ENCODE results near the gene PIGT.
A peak's percentile ranks its signal among the peaks of the same experiment; 100 is the strongest.

The PIGT gene

GRCh38 chr20:45370571-45371160 is 45.3 kb upstream of the PIGT start:
- Histone ChIP-seq H3K4me1 (ENCODE audit: control insufficient read depth in 1 of 2, insufficient read depth in 1 of 2, low read depth in 1 of 2, low read length in 1 of 2) (peaks cover 38 to 41% of the 10 kb centered on the region in 2 experiments), H3K4me3 (ENCODE audit: low read depth in 1 of 2, low read length in 1 of 2) (no peak overlapping the region), H3K27ac (no peak overlapping the region), H3K9me3 (no peaks in the 10 kb centered on the region), H3K36me3 (peaks cover 22% of the 10 kb centered on the region), H3K27me3 (peaks cover 10% of the 10 kb centered on the region)
- no peak for TF ChIP-seq CTCF (IDR thresholded peaks at IDR 0.05)

GRCh38 chr20:45372241-45372640 is 43.7 kb upstream of the PIGT start:
- Histone ChIP-seq H3K27me3 (peaks cover 10% of the 10 kb centered on the region), H3K4me3 (ENCODE audit: low read depth in 1 of 2, low read length in 1 of 2) (no peak overlapping the region), H3K4me1 (ENCODE audit: control insufficient read depth in 1 of 2, insufficient read depth in 1 of 2, low read depth in 1 of 2, low read length in 1 of 2) (peaks cover 37 to 41% of the 10 kb centered on the region in 2 experiments), H3K27ac (no peak overlapping the region), H3K36me3 (peaks cover 7% of the 10 kb centered on the region), H3K9me3 (no peaks in the 10 kb centered on the region)
- TF ChIP-seq CTCF (IDR thresholded peaks at IDR 0.05): no peak

GRCh38 chr20:45372646-45373352 is 43.1 kb upstream of the PIGT start:
- no peak for TF ChIP-seq CTCF (IDR thresholded peaks at IDR 0.05)
- Histone ChIP-seq H3K27ac (peak overlapping the region; percentile 50), H3K9me3 (no peaks in the 10 kb centered on the region), H3K4me3 (ENCODE audit: low read depth in 1 of 2, low read length in 1 of 2) (peak overlapping the region in 1 of 2 experiments; percentile 63), H3K27me3 (peaks cover 10% of the 10 kb centered on the region), H3K4me1 (ENCODE audit: control insufficient read depth in 1 of 2, insufficient read depth in 1 of 2, low read depth in 1 of 2, low read length in 1 of 2) (peaks cover 31 to 37% of the 10 kb centered on the region in 2 experiments), H3K36me3 (peaks cover under 1% of the 10 kb centered on the region)

GRCh38 chr20:45373353-45374100 is 42.4 kb upstream of the PIGT start:
- H3K4me1 ChIP-seq (ENCODE audit: control insufficient read depth in 1 of 2, insufficient read depth in 1 of 2, low read depth in 1 of 2, low read length in 1 of 2): peaks cover 24 to 29% of the 10 kb centered on the region in 2 experiments
- no peaks in the 10 kb centered on the region for H3K9me3 ChIP-seq
- peak; percentile 86 for TF ChIP-seq CTCF (IDR thresholded peaks at IDR 0.05)
- peak overlapping the region; percentile 63 for H3K4me3 ChIP-seq (ENCODE audit: low read depth in 1 of 2, low read length in 1 of 2)
- H3K36me3 ChIP-seq: no peaks in the 10 kb centered on the region
- peaks cover 10% of the 10 kb centered on the region for H3K27me3 ChIP-seq
- peak overlapping the region; percentile 50 for H3K27ac ChIP-seq

- TF ChIP-seq CTCF (IDR thresholded peaks at IDR 0.05): no peak
- Histone ChIP-seq H3K4me1 (ENCODE audit: control insufficient read depth in 1 of 2, insufficient read depth in 1 of 2, low read depth in 1 of 2, low read length in 1 of 2) (peaks cover 18 to 24% of the 10 kb centered on the region in 2 experiments), H3K27ac (no peak overlapping the region), H3K27me3 (peaks cover 10% of the 10 kb centered on the region), H3K36me3 (no peaks in the 10 kb centered on the region), H3K9me3 (no peaks in the 10 kb centered on the region), H3K4me3 (ENCODE audit: low read depth in 1 of 2, low read length in 1 of 2) (peak overlapping the region; percentile 63)
Observed at GRCh38 chr20:45374101-45374467, 41.9 kb upstream of the PIGT start.

Measured in neutrophil (primary cell).